Measurements from ENCODE around the gene GPAT2. TPM values are rescaled to one million over a fixed set of nuclear protein-coding genes. Genes with fewer than 3 reads are reported as not detected.
"Not testable (repeated sequence)": the region's sequence is repeated elsewhere in the genome, so short reads cannot be mapped to it uniquely, and the experiment has no call there.

The GPAT2 gene
- total RNA-seq, 1 donor from 2014 or later = 2.0 TPM

DNA sequence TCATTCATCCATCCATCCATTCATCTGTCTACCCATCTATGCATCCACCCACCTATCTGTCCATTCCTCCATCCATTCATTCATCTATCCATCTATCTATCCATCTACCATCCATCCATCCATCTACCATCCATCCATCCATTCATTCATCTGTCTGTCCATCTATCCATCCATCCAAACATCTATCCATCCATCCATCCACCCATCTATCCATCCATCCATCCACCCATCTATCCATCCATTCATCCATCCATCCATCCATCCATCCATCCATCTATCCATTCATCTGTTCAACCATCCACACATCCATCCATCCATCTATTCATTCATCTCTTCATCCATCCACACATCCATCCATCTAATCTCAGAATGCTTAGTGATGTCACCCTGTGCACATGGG, 30.0 kb upstream of the GPAT2 start:
- DNase-seq (ENCODE audit: low read depth) = not testable (repeated sequence)

DNA sequence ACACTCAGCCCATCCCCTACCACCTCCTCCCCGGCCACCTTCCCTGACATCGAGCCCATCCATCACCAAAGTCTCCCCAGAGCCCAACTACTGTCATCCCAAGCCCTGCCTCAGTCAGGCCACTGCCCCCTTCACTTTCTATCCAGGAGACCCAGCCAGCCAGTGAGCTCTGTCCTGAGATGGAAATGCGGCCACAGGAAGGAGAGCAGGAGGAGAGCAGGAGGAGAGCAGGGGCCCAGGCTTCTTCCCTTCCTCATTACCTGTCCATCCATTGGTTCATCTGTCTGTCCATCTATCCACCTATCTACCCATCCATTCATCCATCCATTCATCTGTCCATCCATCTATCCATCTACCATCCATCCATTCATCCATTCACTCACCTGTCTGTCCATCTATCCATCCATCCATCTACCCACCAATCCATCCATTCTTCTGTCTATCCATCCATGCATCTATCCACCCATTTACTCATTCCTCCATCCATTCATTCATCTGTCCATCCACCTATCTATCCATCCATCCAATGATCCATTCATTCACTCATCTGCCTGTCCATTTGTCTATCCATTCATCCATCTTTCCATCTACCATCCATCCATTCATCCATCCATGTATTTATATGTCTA, 29.4 kb upstream of the GPAT2 start:
- not testable (repeated sequence) for DNase-seq (ENCODE audit: low read depth)

DNA sequence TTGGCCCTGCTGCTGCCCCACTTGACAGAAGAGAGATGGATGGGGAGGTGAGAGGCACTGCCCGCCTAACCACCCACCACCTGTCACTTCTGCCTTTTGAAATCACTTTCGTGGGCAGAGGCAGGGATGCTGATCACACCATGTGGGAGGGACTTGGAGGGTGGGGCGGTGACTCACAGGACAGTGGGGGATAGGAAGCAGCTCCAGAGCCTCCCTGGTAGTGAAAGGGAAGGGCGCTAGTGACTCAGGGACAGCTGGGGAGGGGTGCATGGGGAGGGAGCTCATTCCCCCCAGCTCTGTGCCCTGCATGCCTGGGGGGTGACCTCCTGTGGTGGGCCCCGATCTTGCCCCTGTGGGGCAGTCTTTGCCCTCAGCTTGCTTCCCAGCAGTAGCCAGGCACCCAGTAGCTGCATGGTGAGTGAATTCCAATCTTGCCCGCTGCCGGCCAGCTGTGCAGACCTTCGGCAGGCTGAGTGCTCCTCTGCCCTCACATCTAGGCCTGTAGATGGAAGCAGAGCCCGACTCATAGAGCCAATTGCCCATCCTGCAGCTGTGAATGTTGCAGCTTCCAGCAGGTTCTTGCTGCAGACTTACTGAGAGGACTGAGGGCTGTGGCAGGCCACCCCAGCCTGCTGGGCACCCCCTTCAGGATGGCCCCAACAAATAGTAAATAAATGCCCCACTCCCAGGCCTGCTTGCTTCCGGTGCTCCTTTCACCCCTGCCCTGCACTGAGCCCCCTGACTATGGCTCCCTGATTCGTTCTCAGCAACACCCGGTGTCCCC, 28.6 kb upstream of the GPAT2 start:
- peak; percentile 53 for DNase-seq (ENCODE audit: low read depth)

DNA sequence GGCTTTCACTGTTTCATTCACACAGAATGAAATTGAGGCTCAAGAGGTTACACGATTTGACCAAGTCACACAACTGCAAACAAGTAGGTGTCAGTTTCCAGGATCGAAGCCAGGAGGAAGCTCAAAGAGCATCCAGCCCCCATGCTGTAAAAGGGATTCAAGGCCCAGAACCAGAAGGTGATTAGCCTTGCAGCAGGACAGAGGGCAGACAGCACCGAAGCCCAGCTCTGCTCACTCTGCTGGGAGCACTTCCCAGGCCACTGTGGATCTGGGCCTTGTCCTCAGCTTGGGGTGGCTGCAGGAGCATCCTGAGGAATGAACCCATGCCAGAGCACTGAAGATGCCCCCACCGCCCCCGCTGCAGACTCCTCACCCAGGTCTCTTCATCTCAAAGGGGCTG, 27.8 kb upstream of the GPAT2 start:
- not testable (repeated sequence) for DNase-seq (ENCODE audit: low read depth)

DNA sequence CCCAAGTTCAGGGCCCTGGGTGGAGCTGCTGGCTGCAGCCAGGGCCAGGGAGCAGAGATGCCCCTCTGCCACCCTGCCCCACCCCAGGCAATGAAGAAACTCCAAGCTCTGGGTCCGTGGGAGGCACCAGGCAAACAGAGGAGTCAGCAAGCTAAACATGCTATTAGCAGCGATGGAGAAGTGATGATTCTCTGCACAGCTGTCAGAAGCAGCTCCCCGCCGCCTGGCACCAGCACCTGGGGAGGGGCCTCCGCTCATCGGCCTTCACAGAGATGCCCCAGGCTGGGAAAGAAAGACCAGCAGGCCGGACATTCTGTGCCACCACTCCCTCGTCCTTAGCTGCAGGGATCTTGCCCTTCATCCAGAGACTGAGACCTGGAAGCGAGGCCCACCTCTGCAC, 27.2 kb upstream of the GPAT2 start:
- DNase-seq (ENCODE audit: low read depth) = not testable (repeated sequence)

DNA sequence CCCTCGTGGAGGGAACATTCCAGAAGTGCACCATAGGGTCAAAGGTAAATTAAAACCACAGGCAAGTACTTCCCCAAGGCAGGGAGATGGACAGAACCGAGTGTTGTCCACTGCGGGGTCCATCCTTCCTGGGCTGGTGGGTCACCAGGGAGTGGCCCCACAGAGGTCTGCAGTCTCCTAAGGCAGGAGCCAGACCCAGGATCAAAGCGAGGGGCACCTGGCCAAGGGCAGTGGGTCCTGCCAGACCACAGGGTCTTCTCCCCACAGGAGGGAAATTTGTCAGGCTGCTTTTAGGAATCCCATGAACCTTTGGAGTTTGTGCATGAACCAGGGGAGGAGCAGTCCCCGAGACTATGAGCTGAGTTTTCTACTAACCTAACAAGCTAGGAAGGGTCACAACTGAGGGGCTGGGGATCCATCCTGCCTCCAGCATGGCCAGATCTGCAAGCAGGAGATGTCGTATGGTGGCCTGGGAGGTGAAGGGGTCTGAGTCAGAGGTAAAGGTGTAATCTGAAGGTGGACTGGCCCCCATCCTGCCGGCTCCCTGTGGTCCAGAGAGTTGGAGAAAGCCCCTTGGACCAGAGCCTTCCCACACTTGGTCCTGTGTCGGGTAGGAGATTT, 26.6 kb upstream of the GPAT2 start:
- DNase-seq (ENCODE audit: low read depth) = not testable (repeated sequence)

DNA sequence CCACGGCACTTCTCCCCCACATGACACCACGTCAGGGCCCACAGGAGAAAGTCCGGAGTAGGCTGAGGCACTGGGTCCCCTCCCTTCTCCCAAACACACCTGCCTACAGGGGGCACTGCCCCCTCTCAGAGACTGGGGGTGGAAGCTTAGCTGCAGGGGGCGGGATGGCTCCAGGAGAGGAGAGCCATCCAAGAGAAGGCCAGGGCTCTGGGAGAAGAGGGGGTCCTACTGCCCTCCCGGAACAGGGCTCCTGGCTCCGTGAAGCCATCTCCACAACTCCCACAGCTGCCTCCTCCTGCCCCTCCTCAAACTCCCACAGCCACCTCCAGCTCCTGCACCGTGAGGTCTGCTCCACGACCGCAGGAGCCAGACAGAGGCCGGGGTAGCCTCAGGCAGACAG, 25.6 kb upstream of the GPAT2 start:
- DNase-seq (ENCODE audit: low read depth) = not testable (repeated sequence)

DNA sequence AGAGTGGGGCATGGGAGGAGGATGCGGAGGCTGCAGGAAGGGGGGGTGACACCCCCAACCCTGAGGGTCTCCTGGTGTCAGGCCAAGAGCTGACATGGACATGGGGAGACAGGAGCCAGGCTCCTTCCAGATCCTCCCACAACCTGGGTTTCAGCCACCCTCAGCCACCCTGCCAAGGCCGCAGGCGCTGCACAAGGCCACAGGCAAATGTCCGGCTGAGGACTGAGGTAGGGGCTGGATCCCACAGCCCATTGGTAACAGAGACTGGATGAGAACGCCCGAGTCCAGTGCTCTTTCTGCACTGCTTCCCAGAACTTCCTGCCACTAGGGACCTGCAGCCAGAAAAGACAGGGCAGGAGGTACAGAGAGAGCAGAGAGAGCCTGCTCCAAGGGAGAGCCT, 24.7 kb upstream of the GPAT2 start:
- DNase-seq (ENCODE audit: low read depth) = not testable (repeated sequence)

DNA sequence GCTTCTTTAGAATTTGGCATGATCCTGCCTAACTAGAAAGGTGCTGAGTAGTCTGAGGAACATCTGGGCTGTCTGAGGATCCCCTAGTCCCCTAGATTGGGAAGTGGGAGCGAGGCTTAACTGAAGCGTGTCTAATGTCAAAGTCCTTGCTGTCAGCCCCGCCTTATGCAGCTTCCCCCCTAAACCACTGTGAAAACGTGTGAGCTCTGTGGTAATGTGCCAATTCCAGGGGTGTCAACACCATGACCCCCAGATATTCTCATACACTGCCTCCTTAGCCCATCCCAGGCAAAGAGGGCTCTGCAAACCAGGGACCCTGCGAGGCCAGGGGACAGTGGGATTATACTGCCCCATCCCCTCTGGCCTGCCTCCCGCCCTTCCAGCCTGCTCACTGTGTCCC, 21.1 kb upstream of the GPAT2 start:
- not testable (repeated sequence) for DNase-seq (ENCODE audit: low read depth)

DNA sequence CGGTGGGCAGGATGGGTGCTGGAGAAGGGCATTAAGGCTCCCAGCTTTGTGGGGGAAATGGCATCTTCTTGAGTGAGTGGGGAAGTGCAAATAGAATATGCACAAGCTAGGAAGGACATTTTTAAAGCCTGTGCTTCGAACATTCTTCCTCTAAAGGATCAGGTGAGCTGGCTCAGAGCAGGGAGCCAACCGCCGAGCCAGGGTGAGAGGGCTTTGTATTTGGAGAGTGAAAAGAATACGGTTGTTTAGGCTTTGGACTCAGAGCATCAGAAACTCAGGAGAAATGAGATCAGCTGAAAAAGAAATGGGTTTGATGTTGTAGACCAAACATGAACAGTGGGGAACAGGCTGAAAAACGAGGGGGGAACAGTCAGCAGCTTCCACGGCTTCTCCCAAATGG, 19.8 kb upstream of the GPAT2 start:
- DNase-seq (ENCODE audit: low read depth) = not testable (repeated sequence)

DNA sequence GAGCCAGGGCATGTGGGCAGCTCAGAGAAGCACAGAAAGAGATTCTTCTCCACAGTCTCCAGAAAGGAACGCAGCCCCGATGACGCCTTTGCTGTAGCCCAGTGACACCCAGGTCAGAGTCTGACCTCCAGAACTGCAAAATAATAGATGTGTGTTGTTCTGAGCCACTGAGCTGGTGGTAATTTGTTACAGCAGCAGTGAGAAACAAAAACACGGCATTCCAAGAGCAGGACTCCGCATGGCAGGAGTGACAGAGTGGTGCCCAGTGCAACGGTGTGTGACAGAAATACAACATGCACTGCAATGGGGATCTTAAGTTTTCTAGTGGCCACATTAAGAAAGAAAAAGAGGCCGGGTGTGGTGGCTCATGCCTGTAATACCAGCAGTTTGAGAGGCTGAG, 18.7 kb upstream of the GPAT2 start:
- peak; percentile 6 for DNase-seq (ENCODE audit: low read depth)

DNA sequence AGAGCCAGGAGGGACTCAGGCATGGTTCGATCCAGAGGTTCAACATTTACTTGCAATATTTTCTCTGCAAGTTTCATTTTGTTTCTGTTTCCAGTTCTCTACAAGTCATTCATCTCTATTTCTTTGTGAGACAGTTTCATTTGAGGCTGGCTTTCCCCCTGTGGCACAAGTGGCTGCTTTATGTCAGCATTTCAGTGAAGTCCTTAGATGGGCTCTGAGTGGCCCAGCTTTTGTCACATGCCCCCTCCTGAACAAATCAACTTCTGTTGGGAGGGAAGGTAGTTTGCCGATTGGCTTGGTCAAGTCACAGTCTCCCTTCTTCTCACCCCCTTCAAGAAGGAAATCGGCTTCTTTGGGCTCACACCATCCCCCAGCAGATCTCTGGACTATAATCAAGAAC, 17.9 kb upstream of the GPAT2 start:
- DNase-seq (ENCODE audit: low read depth) = not testable (repeated sequence)

DNA sequence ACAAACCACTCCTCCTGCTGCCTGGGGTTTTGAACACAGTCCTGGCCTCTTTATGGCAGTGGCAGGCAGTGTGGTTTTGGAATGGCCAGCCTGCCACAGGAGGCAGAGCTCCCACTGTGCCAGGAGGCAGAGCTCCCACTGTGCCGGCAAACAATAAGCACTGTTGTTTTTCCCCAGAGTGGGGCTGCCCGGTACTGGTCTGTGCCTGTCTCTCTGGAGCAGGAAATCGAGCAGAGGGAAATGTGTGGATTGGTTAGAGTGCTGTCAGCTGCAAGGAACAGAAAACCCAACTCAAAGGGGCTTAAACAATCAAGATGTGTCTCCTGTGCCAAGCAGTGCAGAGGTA, 15.2 kb upstream of the GPAT2 start:
- DNase-seq (ENCODE audit: low read depth) = not testable (repeated sequence)

DNA sequence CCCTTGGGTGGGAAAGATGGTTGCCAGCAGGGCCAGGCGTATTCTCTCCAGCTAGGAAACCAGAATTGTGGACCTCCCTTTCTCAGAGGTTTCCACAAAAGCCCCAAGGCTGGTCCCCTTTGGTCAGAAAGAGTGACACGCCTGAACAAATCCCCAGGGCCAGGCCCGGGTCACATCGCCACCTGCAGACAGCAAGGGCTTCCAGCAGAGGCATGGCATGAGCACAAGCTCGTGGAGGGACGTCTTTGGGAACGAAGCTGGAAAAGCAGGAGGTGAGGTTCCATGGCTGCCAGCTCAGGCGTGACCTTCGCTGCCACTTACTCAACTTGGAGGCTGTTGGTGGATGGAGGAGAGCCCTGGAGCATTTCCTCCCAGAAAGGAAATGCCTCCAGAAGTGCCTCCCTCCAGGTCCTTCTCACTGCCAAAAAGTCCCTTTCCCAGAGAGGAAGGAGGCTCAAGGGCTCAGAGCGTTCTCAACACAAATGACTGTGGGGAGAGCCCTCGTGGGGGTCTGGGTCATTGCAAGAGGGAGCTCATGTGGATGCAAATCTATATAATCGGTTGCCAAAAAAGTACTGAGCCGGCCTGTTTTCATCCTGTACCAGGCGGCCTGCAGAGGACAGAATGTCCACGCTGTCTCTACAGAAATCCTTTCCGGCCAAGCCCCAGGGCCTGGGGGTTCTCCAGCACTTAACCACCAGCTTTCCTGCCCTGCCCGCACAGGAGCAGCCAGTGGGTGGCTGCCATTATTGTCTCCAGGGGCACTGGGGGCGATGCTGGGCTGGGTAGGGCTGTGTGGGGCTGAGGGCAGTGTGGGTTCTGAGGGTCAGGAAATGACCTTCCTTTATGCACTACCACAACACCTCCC, 14.6 kb upstream of the GPAT2 start:
- not testable (repeated sequence) for DNase-seq (ENCODE audit: low read depth)

DNA sequence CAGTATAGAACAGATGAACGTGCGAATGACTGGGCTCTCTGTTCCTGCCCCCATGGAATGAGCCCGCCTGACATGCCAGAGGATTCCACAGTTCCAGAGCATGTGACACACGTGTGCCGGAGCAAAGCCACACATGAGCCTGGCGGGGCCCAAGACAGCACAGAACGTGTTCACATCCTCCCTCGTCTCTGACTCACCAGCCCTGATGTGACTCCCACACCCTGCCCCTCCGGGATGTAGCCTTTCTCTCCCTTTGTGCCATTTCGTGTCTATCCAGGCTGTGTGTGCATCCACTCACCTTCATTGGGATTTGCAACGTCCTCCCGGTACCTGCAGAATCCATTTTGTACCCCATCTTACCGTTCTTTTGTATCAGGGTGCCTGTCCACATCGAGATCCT, 838 bp upstream of the GPAT2 start:
- not testable (repeated sequence) for DNase-seq (ENCODE audit: low read depth)

DNA sequence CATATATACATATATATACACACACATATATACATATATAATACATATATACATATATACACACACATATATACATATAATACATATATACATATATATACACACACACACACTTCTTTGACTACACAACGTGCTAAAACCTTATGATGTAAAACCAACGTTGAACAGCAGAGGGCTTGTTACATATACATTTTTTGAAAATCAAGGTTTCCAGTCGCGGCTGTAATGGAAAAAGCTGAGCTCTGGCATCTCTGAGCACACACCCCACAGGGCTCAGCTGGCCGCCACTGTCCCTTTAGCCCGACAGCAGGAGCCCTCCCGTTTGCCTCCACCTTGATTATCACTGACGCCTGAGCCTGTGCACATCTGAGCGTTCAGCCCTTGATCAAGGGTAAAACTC, 719 bp downstream of the GPAT2 start:
- not testable (repeated sequence) for DNase-seq (ENCODE audit: low read depth)

DNA sequence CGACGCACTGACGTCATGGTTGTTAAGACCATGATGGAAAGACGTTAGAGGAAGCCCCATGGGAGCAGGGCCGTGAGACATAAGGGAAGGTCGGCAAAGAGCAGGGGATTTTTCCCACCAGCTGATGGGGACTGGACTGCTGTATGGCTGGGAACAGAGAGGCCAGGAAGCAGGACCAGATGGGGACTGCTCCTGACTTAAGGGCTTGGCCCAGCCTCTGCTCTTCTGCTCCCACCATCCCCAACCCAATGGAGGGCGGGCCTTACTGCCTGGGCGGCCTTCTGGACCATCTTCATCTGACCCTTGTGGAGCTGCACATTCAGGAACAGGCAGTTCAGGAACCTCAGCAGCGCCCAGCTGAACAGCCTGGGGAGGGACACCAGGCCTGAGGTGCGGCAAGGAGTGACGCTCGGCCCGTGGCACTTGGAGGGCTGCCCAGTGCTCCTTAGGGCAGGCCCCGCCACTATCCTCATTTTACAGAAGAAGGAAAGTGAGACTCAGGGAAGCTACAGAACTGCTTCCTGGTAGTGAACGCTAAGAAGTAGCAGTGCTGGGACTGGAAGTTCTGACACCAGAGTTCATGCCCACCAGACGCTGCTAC, 6.9 kb downstream of the GPAT2 start:
- not testable (repeated sequence) for DNase-seq (ENCODE audit: low read depth)

DNA sequence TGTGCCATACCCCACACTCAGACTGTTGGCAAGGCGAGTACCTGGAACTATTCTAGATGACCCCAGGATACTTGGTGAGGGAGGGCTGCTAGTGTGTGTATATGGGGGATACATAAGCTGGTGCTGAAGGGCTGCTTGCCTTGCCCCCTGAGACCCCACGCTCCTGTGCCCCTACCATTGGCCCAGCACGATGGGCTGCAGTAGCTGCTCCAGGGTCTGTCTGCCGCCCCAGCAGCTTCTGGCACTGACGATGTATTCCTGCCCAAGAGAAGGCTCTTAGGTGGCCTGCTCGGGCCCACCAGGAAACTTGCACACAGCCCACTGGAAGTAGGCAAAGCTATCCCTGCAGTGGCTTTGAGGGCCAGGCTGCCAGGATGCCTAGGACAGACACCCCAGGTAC, 9.0 kb downstream of the GPAT2 start:
- DNase-seq (ENCODE audit: low read depth) = not testable (repeated sequence)

DNA sequence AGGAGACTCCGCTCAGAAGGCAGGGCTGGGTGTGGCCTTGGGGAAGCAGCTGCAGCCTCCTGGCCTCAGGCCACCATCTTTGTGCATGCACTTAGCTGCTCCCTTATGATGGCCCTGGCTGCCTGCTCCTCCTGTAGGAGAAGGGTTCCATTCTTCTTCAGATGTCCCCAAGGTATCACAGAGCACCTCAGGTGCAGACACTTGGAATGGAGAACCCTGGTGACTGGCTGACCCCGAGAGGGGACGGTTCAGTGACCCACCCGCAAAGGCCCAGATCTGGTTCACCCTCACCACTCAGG, 9.6 kb downstream of the GPAT2 start:
- no peak for DNase-seq (ENCODE audit: low read depth)

DNA sequence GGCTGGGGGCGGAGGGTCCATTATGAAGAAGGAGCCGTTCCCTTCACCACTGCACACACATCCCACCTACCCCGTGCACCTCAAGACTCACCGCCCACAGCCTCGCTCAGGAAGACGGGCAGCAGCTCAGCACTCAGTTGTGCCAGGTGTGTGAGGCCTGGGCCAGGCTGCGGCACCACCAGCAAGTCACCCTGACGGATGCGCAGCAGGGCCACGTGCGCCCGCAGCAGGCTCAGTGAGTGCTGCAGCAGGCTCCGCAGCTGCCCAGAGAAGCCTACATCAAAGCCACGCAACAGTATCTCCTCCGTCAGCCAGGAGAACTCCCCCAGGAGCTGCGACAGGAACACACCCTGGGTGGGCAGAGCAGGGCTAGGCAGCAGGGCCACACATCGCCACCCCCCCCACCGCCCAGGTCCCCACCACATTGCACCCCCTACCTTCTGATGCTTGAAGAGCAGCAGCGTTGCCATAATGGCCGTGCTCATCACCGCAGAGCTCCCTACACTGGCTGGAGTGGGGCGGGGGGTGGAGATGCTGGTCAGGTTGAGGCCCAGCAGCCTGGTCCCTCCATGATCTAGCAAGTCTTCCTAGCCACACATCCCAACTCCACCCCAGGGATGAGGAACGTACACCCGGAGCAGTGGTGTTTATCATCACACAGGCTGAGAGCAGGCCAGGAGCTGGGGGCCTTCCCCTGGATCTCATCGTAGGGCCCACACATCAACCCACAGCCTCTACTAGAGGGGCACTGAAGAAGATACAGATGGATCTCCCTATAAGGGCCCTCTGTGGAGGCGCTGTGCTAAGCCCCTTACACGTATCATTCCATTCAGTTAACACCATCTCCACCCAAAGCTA, 10.2 kb downstream of the GPAT2 start:
- DNase-seq (ENCODE audit: low read depth) = no peak

DNA sequence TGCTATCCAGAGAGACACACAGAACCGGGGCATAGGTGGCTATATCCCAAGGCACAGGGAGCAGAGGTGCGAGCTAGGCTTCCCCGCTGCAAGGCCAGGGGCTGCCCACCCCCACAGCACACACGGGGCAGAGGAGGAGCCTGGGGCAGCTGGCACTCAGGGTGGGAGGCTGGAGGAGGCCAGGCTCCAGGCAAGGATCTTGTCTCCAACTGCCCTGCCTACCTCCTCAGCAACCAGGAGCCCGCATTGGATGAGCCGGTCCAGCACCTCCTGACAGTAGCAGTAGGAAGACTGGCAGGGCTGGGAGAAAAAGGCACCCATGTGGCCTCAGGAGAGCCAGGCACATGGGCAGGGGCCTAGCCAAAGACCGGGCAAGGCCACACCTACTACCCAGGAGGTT, 11.0 kb downstream of the GPAT2 start:
- DNase-seq (ENCODE audit: low read depth) = not testable (repeated sequence)

All from renal cortical epithelial cell (primary cell).